ENCODE results near the gene TNFSF12. TPM values are rescaled to one million over a fixed set of nuclear protein-coding genes. Genes with fewer than 3 reads are reported as not detected.

TNFSF12 gene
- total RNA-seq, 1 experiment from 2014 or later: 8.1 TPM

DNA sequence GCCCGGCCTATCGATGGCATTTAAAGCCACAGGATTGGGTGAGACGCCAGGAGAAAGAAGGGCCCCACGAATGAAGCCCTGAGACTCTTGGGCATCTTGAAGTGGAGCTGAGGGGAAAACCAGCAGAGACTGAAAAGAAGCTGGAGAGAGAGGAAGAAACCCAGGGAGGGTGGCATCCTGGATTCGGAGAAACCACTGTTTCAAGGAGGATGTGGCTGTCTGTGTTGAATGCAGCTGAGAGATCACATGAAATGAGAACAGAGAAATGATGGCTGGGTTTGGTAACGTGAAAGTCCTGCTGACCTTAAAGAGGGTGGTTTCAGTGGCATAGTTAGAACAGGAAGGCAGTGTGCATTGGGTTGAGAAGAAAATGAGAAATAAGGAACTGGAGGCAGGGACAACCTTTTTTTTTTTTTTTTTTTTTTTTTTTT lies 3.8 kb downstream of the TNFSF12 start:
- Mint-ChIP-seq H3K36me3 (no peaks in the 10 kb centered on the region), H3K4me1 (peaks cover 25% of the 10 kb centered on the region), H3K27me3 (ENCODE audit: low read depth) (peaks cover 6% of the 10 kb centered on the region), H3K4me3 (no peak overlapping the region), H3K27ac (no peak overlapping the region), H3K9me3 (no peaks in the 10 kb centered on the region)
- no peak for ATAC-seq
- ChIA-PET POLR2A (no interaction called here), CTCF (interaction anchor here (0.7 to 1.7 kb wide), 3 partner anchors 8 to 197 kb away, joined by 3 to 13 read pairs (median 4); no protein-coding TSS in a partner anchor)
- DNase-seq (ENCODE audit: low spot score): no peak
- no peak for TF ChIP-seq ATF6 (CRISPR knock-in tag; IDR thresholded peaks at IDR 0.05)
- no peak for TF ChIP-seq TEAD1 (CRISPR knock-in tag; IDR thresholded peaks at IDR 0.05)
- TF ChIP-seq ZNF317 (CRISPR knock-in tag; IDR thresholded peaks at IDR 0.05; ENCODE audit: borderline replicate concordance, low read depth): no peak
- no peak for TF ChIP-seq USF1 (CRISPR knock-in tag; IDR thresholded peaks at IDR 0.05)
- TF ChIP-seq, protein P1, sequence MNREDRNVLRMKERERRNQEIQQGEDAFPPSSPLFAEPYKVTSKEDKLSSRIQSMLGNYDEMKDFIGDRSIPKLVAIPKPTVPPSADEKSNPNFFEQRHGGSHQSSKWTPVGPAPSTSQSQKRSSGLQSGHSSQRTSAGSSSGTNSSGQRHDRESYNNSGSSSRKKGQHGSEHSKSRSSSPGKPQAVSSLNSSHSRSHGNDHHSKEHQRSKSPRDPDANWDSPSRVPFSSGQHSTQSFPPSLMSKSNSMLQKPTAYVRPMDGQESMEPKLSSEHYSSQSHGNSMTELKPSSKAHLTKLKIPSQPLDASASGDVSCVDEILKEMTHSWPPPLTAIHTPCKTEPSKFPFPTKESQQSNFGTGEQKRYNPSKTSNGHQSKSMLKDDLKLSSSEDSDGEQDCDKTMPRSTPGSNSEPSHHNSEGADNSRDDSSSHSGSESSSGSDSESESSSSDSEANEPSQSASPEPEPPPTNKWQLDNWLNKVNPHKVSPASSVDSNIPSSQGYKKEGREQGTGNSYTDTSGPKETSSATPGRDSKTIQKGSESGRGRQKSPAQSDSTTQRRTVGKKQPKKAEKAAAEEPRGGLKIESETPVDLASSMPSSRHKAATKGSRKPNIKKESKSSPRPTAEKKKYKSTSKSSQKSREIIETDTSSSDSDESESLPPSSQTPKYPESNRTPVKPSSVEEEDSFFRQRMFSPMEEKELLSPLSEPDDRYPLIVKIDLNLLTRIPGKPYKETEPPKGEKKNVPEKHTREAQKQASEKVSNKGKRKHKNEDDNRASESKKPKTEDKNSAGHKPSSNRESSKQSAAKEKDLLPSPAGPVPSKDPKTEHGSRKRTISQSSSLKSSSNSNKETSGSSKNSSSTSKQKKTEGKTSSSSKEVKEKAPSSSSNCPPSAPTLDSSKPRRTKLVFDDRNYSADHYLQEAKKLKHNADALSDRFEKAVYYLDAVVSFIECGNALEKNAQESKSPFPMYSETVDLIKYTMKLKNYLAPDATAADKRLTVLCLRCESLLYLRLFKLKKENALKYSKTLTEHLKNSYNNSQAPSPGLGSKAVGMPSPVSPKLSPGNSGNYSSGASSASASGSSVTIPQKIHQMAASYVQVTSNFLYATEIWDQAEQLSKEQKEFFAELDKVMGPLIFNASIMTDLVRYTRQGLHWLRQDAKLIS (CRISPR knock-in tag; IDR thresholded peaks at IDR 0.05; ENCODE audit: borderline replicate concordance): no peak
- TF ChIP-seq CREM (CRISPR knock-in tag; IDR thresholded peaks at IDR 0.05): no peak
- TF ChIP-seq ZNF219 (CRISPR knock-in tag; IDR thresholded peaks at IDR 0.05; ENCODE audit: borderline replicate concordance): no peak
- no peak for TF ChIP-seq GABPB1 (CRISPR knock-in tag; IDR thresholded peaks at IDR 0.05)

GRCh38 chr17:7553356-7553755 lies 4.5 kb downstream of the TNFSF12 start:
- DNase-seq (ENCODE audit: low spot score): no peak
- ChIA-PET CTCF (interaction anchor here (0.7 kb wide), 1 partner anchor 438 kb away, joined by 3 read pairs; no protein-coding TSS in a partner anchor), POLR2A (no interaction called here)
- Mint-ChIP-seq H3K4me3 (no peak overlapping the region), H3K27ac (no peak overlapping the region), H3K9me3 (no peaks in the 10 kb centered on the region), H3K4me1 (peaks cover 29% of the 10 kb centered on the region), H3K27me3 (ENCODE audit: low read depth) (peaks cover 2% of the 10 kb centered on the region), H3K36me3 (no peaks in the 10 kb centered on the region)
- TF ChIP-seq, protein P2, sequence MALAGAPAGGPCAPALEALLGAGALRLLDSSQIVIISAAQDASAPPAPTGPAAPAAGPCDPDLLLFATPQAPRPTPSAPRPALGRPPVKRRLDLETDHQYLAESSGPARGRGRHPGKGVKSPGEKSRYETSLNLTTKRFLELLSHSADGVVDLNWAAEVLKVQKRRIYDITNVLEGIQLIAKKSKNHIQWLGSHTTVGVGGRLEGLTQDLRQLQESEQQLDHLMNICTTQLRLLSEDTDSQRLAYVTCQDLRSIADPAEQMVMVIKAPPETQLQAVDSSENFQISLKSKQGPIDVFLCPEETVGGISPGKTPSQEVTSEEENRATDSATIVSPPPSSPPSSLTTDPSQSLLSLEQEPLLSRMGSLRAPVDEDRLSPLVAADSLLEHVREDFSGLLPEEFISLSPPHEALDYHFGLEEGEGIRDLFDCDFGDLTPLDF (CRISPR knock-in tag; IDR thresholded peaks at IDR 0.05): no peak
- no peak for TF ChIP-seq IRF2 (CRISPR knock-in tag; IDR thresholded peaks at IDR 0.05; ENCODE audit: borderline replicate concordance, low read depth)
- no peak for ATAC-seq

- Mint-ChIP-seq H3K4me1 (peaks cover 48% of the 10 kb centered on the region), H3K27me3 (ENCODE audit: low read depth) (no peaks in the 10 kb centered on the region; the same call in 1 of the 2 replicates), H3K36me3 (no peaks in the 10 kb centered on the region), H3K27ac (peak overlapping the region; percentile 22; the same call in 1 of the 2 replicates), H3K9me3 (no peaks in the 10 kb centered on the region), H3K4me3 (no peak overlapping the region)
- ATAC-seq (peak; percentile 6; the same call in 1 of the 2 replicates), DNase-seq (ENCODE audit: low spot score) (no peak)
- ChIA-PET POLR2A (no interaction called here), CTCF (interaction anchor here (0.6 to 3.3 kb wide), 17 partner anchors 13 to 486 kb away, joined by 3 to 31 read pairs (median 3); partner anchors contain the start of genes ACAP1, CHRNB1, FXR2 and SLC2A4)
- TF ChIP-seq ZNF232 (CRISPR knock-in tag; IDR thresholded peaks at IDR 0.05) (no peak), EMX1 (CRISPR knock-in tag; IDR thresholded peaks at IDR 0.05) (no peak), JUN (CRISPR knock-in tag; IDR thresholded peaks at IDR 0.05) (no peak), FOXJ3 (CRISPR knock-in tag; IDR thresholded peaks at IDR 0.05; ENCODE audit: borderline replicate concordance) (no peak), NFATC4 (CRISPR knock-in tag; IDR thresholded peaks at IDR 0.05) (no peak)
- TF ChIP-seq, protein P3, sequence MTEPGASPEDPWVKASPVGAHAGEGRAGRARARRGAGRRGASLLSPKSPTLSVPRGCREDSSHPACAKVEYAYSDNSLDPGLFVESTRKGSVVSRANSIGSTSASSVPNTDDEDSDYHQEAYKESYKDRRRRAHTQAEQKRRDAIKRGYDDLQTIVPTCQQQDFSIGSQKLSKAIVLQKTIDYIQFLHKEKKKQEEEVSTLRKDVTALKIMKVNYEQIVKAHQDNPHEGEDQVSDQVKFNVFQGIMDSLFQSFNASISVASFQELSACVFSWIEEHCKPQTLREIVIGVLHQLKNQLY (CRISPR knock-in tag; IDR thresholded peaks at IDR 0.05): no peak
- TF ChIP-seq, protein P4, sequence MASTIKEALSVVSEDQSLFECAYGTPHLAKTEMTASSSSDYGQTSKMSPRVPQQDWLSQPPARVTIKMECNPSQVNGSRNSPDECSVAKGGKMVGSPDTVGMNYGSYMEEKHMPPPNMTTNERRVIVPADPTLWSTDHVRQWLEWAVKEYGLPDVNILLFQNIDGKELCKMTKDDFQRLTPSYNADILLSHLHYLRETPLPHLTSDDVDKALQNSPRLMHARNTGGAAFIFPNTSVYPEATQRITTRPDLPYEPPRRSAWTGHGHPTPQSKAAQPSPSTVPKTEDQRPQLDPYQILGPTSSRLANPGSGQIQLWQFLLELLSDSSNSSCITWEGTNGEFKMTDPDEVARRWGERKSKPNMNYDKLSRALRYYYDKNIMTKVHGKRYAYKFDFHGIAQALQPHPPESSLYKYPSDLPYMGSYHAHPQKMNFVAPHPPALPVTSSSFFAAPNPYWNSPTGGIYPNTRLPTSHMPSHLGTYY (CRISPR knock-in tag; IDR thresholded peaks at IDR 0.05): no peak
- TF ChIP-seq, protein P1 (CRISPR knock-in tag; IDR thresholded peaks at IDR 0.05; ENCODE audit: borderline replicate concordance): no peak
These were observed 6.6 kb downstream of the TNFSF12 start for GRCh38 chr17:7555320-7555948.

Measured in WTC11 (cell line).